HepG2 (cell line): ENCODE data around the gene RREB1. TPM values are rescaled to one million over a fixed set of nuclear protein-coding genes. Genes with fewer than 3 reads are reported as not detected.

Source experiments
- ATAC-seq: fragments of 200-7000 bp; cut with Tn5 transposase; 3 replicates; pipeline ENCODE4 v1.9.1; 2020; ENCODE audit warnings: mild to moderate bottlenecking, moderate library complexity
- Bru-seq: library from RNA; stranded (reverse); fragments of 400-500 nt; gene quantifications from one replicate; lab custom pipeline; 2021; lab: Mats Ljungman, UMichigan
- BruChase-seq, 2 experiments: library from RNA; stranded (reverse); fragments of 400-500 nt; gene quantifications; one replicate each; lab custom pipeline; 2021; lab: Mats Ljungman, UMichigan
- BruUV-seq: library from RNA; stranded (reverse); fragments of 400-500 nt; replicated peaks from 2 replicates; lab custom pipeline; 2021; lab: Mats Ljungman, UMichigan
- CTCF ChIA-PET: fragments of 300-600 bp; formaldehyde crosslinking; extraction: SDS; loops from one replicate; lab custom pipeline; 2021; ENCODE audit warnings: low total read pairs, inconsistent platforms, low intra/inter-chr PET ratio; lab: Yijun Ruan, JAX
- POLR2A ChIA-PET: fragments of 350-600 bp; sonication (Branson Sonifier 250); formaldehyde crosslinking; loops from one replicate; lab custom pipeline; 2020; ENCODE audit warnings: antibody characterized with exemption, inconsistent platforms; lab: Yijun Ruan, JAX
- DNase-seq: peaks from one replicate; pipeline ENCODE4 v3.0.0-alpha.2; 2015; ENCODE audit warnings: low spot score
- FAIRE-seq: peaks from 3 replicates; lab custom pipeline; 2011; peaks lifted over from hg19 to GRCh38; lab: Jason Lieb, UNC
- H2AFZ ChIP-seq: one replicate; pipeline ENCODE4 v1.6.1; 2011; ENCODE audit warnings: low read length, inconsistent platforms
- H3K27ac ChIP-seq: fragments of 300-600 bp; 3 replicates; pipeline ENCODE4 v1.8.0; 2011; ENCODE audit warnings: mixed run types, mild to moderate bottlenecking, mixed read lengths, low read length, inconsistent platforms; ENCODE audit not compliant: insufficient read depth; ENCODE audit errors: extremely low read length
- H3K27me3 ChIP-seq, 2 experiments: fragments of 200-600 bp in 1 of 2; 2 replicates in 1 of 2; 3 replicates in 1 of 2; pipeline versions ENCODE4 v1.6.0 to v1.8.0; 2011; ENCODE audit warnings: low read length in 2 of 2, mild to moderate bottlenecking in 2 of 2, moderate library complexity in 2 of 2, inconsistent platforms in 1 of 2; ENCODE audit not compliant: insufficient read depth in 2 of 2, control insufficient read depth in 1 of 2
- H3K36me3 ChIP-seq, 2 experiments: fragments of 200-600 bp in 1 of 2; replicated peaks in 1 of 2; 2 replicates in 1 of 2; 3 replicates in 1 of 2; pipeline versions ENCODE4 v1.5.1 to v1.8.0; 2011; ENCODE audit warnings: low read length in 2 of 2, inconsistent platforms in 1 of 2; ENCODE audit not compliant: insufficient read depth in 2 of 2, control insufficient read depth in 1 of 2
- H3K4me1 ChIP-seq: 2 replicates; pipeline ENCODE4 v1.5.1; 2012; ENCODE audit warnings: low read length, inconsistent platforms; ENCODE audit not compliant: insufficient read depth
- H3K4me2 ChIP-seq: 2 replicates; pipeline ENCODE4 v1.6.0; 2011; ENCODE audit warnings: low read depth, low read length, inconsistent platforms
- H3K4me3 ChIP-seq, 3 experiments: fragments of 200-600 bp in 1 of 3; sonication (generic), shearing (Covaris generic) in 1 of 3; replicated peaks in 1 of 3; 2 replicates each; pipeline ENCODE4 v1.5.1; 2011 to 2016; ENCODE audit warnings: low read length in 3 of 3, inconsistent platforms in 2 of 3, low read depth in 2 of 3, mild to moderate bottlenecking in 2 of 3, control low read depth in 1 of 3, mixed read lengths in 1 of 3; ENCODE audit not compliant: insufficient read depth in 1 of 3
- H3K79me2 ChIP-seq: one replicate; pipeline ENCODE4 v1.6.1; 2011; ENCODE audit warnings: low read length, inconsistent platforms; ENCODE audit not compliant: insufficient read depth
- H3K9ac ChIP-seq: 2 replicates; pipeline ENCODE4 v1.6.0; 2011; ENCODE audit warnings: mild to moderate bottlenecking, low read depth, low read length, inconsistent platforms; ENCODE audit not compliant: insufficient read depth
- H3K9me3 ChIP-seq: 2 replicates; pipeline ENCODE4 v1.5.1; 2012; ENCODE audit warnings: mild to moderate bottlenecking, low read length
- H4K20me1 ChIP-seq: 2 replicates; pipeline ENCODE4 v1.6.0; 2011; ENCODE audit warnings: inconsistent platforms, mild to moderate bottlenecking, low read length, moderate library complexity; ENCODE audit not compliant: insufficient read depth
- BHLHE40 ChIP-seq: IDR thresholded peaks from 2 replicates; pipeline ENCODE4 v1.6.1; 2011; ENCODE audit warnings: low read length, improper control_type of control experiment
- GPN1 ChIP-seq: sonication (generic); formaldehyde crosslinking; IDR thresholded peaks from 2 replicates; pipeline ENCODE4 v1.5.1; 2020; ENCODE audit warnings: missing genetic modification reagents, borderline replicate concordance
- MLXIP ChIP-seq: sonication (generic); formaldehyde crosslinking; IDR thresholded peaks from 2 replicates; pipeline ENCODE4 v1.9.0; 2021; ENCODE audit warnings: missing genetic modification reagents, borderline replicate concordance
- ZKSCAN1 ChIP-seq: fragments of 150-350 bp; IDR thresholded peaks from 2 replicates; pipeline ENCODE4 v1.6.1; 2014; ENCODE audit warnings: low read length
- ZNF160 ChIP-seq: sonication (generic); formaldehyde crosslinking; IDR thresholded peaks from 2 replicates; pipeline ENCODE4 v1.8.0; 2022; ENCODE audit warnings: mild to moderate bottlenecking, inconsistent platforms, missing genetic modification reagents
- ZNF552 ChIP-seq: sonication (generic); formaldehyde crosslinking; IDR thresholded peaks from 2 replicates; pipeline ENCODE4 v1.9.0; 2022; ENCODE audit warnings: missing genetic modification reagents, mild to moderate bottlenecking, borderline replicate concordance
- ZNF850 ChIP-seq: sonication (generic); formaldehyde crosslinking; conservative IDR thresholded peaks from 2 replicates; pipeline ENCODE4 v1.9.0; 2021; ENCODE audit warnings: mild to moderate bottlenecking, missing genetic modification reagents
- WGBS: methylation state at CpG from one replicate; pipeline ENCODE4 v1.1.6; 2017; ENCODE audit warnings: low lambda C conversion rate; 5-methylcytosine and 5-hydroxymethylcytosine counted together
- in situ Hi-C: cut with HindIII; loops from 2 replicates; pipeline ENCODE4 v1.10.0; 2017; ENCODE audit warnings: low pct_unique_long_range_greater_than_20kb; ENCODE audit not compliant: extremely low pct_ligation_motif_present
- intact Hi-C: fragments of 100-400 bp; cut with micrococcal nuclease; formaldehyde crosslinking; loops from one replicate; pipeline ENCODE4 v1.10.0; 2022; ENCODE audit not compliant: unreplicated experiment
- long read RNA-seq, 2 experiments: library from RNA in 1 of 2; library from polyadenylated mRNA in 1 of 2; stranded (forward) in 1 of 2; unstranded in 1 of 2; transcript quantifications; one replicate each; pipeline ENCODE4 v2.0.0, GENCODE V29; 2019 to 2022
- polyA minus RNA-seq, 3 experiments: library from RNA; depleted of rRNA, polyadenylated mRNA; stranded (reverse); fragments of >200 nt; gene quantifications; 2 replicates each; pipeline ENCODE4 v1.2.3, GENCODE V29; 2011; ENCODE audit warnings: low replicate concordance in 1 of 3
- polyA plus RNA-seq, 8 experiments: library from polyadenylated mRNA; depleted of rRNA in 3 of 8; stranded (reverse) in 7 of 8; unstranded in 1 of 8; fragments of >200 nt; fragmentation: Illumina TruSeq in 4 of 8; extraction: Trizol in 4 of 8; gene quantifications; 2 replicates each; pipeline versions ENCODE4 v1.2.1 to v1.2.3, GENCODE V29; 2011 to 2016; ENCODE audit warnings: low read depth in 4 of 8, missing spikeins in 1 of 8, mixed read lengths in 1 of 8; ENCODE audit not compliant: insufficient read depth in 1 of 8
- total RNA-seq, 5 experiments: library from RNA; depleted of rRNA; stranded (reverse); fragments of >200 nt; fragmentation: Illumina TruSeq; extraction: Trizol; gene quantifications; 2 replicates each; pipeline ENCODE4 v1.2.3, GENCODE V29; 2016; ENCODE audit warnings: low read depth in 1 of 5

RREB1 gene, protein sequence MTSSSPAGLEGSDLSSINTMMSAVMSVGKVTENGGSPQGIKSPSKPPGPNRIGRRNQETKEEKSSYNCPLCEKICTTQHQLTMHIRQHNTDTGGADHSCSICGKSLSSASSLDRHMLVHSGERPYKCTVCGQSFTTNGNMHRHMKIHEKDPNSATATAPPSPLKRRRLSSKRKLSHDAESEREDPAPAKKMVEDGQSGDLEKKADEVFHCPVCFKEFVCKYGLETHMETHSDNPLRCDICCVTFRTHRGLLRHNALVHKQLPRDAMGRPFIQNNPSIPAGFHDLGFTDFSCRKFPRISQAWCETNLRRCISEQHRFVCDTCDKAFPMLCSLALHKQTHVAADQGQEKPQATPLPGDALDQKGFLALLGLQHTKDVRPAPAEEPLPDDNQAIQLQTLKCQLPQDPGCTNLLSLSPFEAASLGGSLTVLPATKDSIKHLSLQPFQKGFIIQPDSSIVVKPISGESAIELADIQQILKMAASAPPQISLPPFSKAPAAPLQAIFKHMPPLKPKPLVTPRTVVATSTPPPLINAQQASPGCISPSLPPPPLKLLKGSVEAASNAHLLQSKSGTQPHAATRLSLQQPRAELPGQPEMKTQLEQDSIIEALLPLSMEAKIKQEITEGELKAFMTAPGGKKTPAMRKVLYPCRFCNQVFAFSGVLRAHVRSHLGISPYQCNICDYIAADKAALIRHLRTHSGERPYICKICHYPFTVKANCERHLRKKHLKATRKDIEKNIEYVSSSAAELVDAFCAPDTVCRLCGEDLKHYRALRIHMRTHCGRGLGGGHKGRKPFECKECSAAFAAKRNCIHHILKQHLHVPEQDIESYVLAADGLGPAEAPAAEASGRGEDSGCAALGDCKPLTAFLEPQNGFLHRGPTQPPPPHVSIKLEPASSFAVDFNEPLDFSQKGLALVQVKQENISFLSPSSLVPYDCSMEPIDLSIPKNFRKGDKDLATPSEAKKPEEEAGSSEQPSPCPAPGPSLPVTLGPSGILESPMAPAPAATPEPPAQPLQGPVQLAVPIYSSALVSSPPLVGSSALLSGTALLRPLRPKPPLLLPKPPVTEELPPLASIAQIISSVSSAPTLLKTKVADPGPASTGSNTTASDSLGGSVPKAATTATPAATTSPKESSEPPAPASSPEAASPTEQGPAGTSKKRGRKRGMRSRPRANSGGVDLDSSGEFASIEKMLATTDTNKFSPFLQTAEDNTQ (N-terminal part only)
- total RNA-seq (2016; rRNA removed; fragmentation: Illumina TruSeq; extraction: Trizol), result 23.2 and 23.4 TPM in 2 replicates
- total RNA-seq (2016; cell fraction: cytosol; rRNA removed; fragmentation: Illumina TruSeq; extraction: Trizol; ENCODE audit: low read depth), result 62.4 and 75.9 TPM in 2 replicates
- 21.2 and 23.3 TPM in 2 replicates for total RNA-seq (2016; cell fraction: insoluble cytoplasmic fraction; rRNA removed; fragmentation: Illumina TruSeq; extraction: Trizol)
- total RNA-seq (2016; cell fraction: membrane; rRNA removed; fragmentation: Illumina TruSeq; extraction: Trizol), result 33.9 and 40.6 TPM in 2 replicates
- total RNA-seq (2016; cell fraction: nucleus; rRNA removed; fragmentation: Illumina TruSeq; extraction: Trizol), result 50.2 and 60.1 TPM in 2 replicates
- 6.1 and 6.2 TPM in 2 replicates for polyA plus RNA-seq (2011; rRNA removed)
- 3.7 and 4.4 TPM in 2 replicates for polyA plus RNA-seq (2011; cell fraction: cytosol; rRNA removed)
- 24.2 and 27.1 TPM in 2 replicates for polyA plus RNA-seq (2011; cell fraction: nucleus; rRNA removed)
- 19.5 and 19.9 TPM in 2 replicates for polyA plus RNA-seq (2012)
- polyA plus RNA-seq (2016; cell fraction: cytosol; fragmentation: Illumina TruSeq; extraction: Trizol; ENCODE audit: low read depth), result 0.71 and 1.1 TPM in 2 replicates
- 12.3 and 15.5 TPM in 2 replicates for polyA plus RNA-seq (2016; cell fraction: insoluble cytoplasmic fraction; fragmentation: Illumina TruSeq; extraction: Trizol; ENCODE audit: low read depth)
- polyA plus RNA-seq (2016; cell fraction: membrane; fragmentation: Illumina TruSeq; extraction: Trizol; ENCODE audit: low read depth), result 1.6 and 2.2 TPM in 2 replicates
- 45.7 and 47.4 TPM in 2 replicates for polyA plus RNA-seq (2016; cell fraction: nucleus; fragmentation: Illumina TruSeq; extraction: Trizol; ENCODE audit: insufficient read depth, low read depth)
- 33.6 and 65.0 TPM in 2 replicates for polyA minus RNA-seq (2011; rRNA and poly(A)+ RNA removed; ENCODE audit: low replicate concordance)
- polyA minus RNA-seq (2011; cell fraction: cytosol; rRNA and poly(A)+ RNA removed), result 27.1 and 37.4 TPM in 2 replicates
- polyA minus RNA-seq (2011; cell fraction: nucleus; rRNA and poly(A)+ RNA removed), result 65.6 and 67.6 TPM in 2 replicates
- Bru-seq, nascent RNA, result percentile 96 among the genes with signal in this experiment
- BruChase-seq, experiment 1, labeled RNA remaining after a 6-hour chase, result percentile 92 among the genes with signal in this experiment
- BruChase-seq, experiment 2, labeled RNA remaining after a 2-hour chase, result percentile 93 among the genes with signal in this experiment
- long read RNA-seq, experiment 1, partial matches to known transcripts, result 18 of 21 reads
- long read RNA-seq, experiment 1, other reads (novel, unspliced or antisense), result 3 of 21 reads
- long read RNA-seq, experiment 2, partial matches to known transcripts, result 8 of 66 reads
- long read RNA-seq, experiment 2, other reads (novel, unspliced or antisense), result 58 of 66 reads

GRCh38 chr6:7107578-7108195 is at the start of gene RREB1:
TSS of gene RREB1 (plus strand) at chr6:7107961. CDS start at chr6:7181912, 73,951 bp downstream.
- Histone ChIP-seq H3K27ac (peak within 1 kb of the TSS; percentile 89), H3K4me3 (peak within 1 kb of the TSS; percentile 91 to 98 (median 97)), H2AFZ (peak within 1 kb of the TSS; percentile 39), H4K20me1 (peaks cover 32% of the 10 kb centered on the region), H3K9ac (peak within 1 kb of the TSS; percentile 91), H3K79me2 (peaks cover 47% of the 10 kb centered on the region), H3K4me1 (peaks cover 42% of the 10 kb centered on the region), H3K27me3 (no peaks in the 10 kb centered on the region; a peak in 1 of 5 replicates), H3K9me3 (no peaks in the 10 kb centered on the region), H3K36me3 (no peaks in the 10 kb centered on the region), H3K4me2 (peak within 1 kb of the TSS; percentile 98)
- in situ Hi-C loops (no loop called here), intact Hi-C loops (loop anchor here (2.0 to 10.0 kb wide), 3 partner anchors 53 to 383 kb away; no protein-coding TSS in a partner anchor)
- ATAC-seq, result peak; percentile 64
- WGBS, result 2% methylated on average over 26 of the region's 59 CpGs
- ChIA-PET CTCF (no interaction called here), POLR2A (interaction anchor here (0.5 to 3.1 kb wide), 16 partner anchors 9 to 870 kb away, joined by 3 to 18 read pairs (median 4); no protein-coding TSS in a partner anchor)
- TSS peak; percentile 64 for BruUV-seq
- DNase-seq, result peak; percentile 67
- FAIRE-seq, result no peak
- TF ChIP-seq GPN1 (no peak), ZNF850 (CRISPR knock-in tag) (no peak), BHLHE40 (peak; percentile 31; the same call in 1 of the 2 replicates), ZKSCAN1 (no peak), ZNF552 (CRISPR knock-in tag) (no peak), MLXIP (CRISPR knock-in tag) (no peak), ZNF160 (CRISPR knock-in tag) (no peak)
